ENCODE data around the gene SYT14.
"Not testable (repeated sequence)": the region's sequence is repeated elsewhere in the genome, so short reads cannot be mapped to it uniquely, and the experiment has no call there.

The SYT14 gene

DNA sequence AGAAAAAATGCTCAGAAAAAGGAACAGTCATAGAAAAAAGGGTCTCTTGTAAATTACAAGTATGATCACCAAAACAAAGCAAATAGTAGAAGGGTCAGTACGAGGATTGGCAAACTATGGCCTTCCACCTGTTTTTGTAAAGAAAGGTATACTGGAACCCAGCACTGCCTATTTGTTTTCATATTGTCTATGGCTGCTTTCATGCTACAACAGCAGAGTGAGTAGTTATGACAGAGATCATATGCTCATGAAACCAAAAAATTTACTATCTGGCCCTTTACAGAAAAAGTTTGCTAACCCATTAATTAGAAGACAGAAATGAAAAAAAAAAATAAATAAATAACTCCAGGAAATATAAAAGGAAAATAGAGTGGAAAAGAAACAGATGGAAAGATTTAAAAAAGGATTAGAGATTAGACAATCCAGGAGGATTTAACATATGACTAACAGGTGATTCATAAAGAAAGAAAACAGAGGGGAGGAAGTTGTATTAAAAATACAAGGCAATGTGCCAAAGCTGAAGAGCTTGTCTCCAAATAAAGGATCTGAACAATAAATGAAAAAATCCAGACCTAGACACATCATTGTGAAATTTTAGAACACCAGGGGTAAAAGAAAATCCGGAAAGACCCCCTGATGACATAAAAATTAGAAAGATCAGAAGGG lies 186.0 kb downstream of the SYT14 start:
- DNase-seq, result no peak

DNA sequence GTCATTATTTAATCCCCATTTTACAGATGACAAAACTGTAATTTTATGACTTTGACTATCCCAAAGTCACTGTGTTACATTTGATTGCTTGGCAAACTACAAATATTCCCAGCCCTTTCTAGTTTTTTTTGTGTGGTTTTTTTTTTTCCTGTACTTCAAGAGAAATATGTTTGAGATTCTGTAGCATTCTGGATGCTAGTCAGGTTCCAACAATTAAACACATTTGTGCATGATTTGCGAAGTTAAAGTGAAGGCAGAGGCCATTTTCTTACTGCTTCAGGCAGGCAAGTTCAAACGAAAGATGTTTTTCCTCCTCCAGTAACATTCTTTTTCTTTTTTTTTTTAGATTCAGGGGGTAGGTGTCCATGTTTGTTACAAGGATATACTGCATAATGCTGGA lies 186.7 kb downstream of the SYT14 start:
- no peak for DNase-seq

DNA sequence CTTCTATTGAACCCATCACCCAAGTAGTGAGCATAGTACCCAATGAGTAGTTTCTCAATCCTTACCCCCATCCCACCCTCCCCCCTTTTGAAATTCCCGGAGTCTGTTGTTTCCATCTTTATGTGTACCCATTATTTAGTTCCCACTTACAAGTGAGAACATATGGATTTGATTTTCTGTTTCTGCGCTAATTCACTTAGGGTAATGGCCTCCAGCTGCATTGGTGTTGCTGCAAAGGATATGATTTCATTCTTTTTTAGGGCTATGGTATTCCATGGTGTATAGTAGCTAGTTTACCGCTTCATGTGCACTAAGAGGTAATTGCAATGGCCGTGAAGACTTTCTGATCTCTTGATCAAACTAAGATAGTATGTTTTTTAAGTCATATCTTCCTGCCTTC lies 187.1 kb downstream of the SYT14 start:
- DNase-seq, result no peak

DNA sequence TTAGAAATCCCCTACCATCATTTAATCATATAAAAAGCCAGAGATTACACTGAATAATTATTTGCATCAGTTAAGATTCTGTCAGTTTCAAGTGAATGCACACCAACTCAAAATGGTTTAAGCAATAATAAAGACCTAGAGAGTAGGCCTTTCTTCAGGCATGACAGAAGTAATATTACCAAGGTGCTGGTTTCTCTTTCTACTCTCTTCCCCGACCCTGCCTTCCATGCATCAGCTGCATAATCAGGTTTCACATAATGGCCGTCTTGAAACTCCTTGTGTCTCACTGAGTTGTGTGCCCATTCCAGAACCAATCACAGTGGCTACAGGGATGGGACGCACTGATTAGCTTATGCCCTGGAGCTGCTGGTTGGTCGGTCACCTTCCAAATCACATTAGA lies 191.1 kb downstream of the SYT14 start:
- no peak for DNase-seq

DNA sequence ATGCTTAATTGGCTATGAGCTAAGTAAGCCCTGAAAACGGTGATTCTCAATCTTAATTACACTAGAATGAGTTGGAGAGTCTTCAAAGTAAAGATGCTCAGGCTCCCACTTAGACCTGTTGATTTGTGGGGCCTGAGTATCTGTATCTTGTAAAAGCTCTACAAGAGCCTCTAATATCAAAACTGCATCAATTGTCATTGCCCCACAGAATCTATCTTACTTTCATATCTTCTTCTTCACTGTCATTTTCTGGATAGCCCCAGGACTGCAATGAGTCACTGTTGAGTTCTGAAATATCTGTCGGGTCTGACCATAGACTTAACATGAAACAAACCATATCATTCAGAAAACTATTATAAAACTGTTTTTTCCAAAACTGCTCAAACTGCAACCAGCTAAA lies 191.7 kb downstream of the SYT14 start:
- no peak for DNase-seq

DNA sequence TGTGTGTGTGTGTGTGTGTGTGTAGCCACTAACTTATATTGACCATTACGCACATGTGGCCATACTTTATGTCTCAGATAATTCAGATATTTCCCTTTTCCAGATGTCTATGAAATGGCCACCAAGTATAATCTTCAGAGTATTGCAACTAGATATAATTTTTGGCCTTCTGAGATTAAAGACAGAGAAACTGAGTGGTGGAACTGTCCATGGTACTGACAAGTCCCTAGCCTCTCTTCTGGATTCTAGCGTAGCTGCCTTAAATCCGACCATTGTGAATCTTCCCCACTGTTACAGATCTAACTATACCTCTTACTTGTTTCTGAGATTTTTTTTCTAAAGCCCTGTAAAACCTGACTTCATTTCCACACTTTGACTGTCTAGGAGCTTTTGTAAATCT lies 194.6 kb downstream of the SYT14 start:
- DNase-seq, result no peak

DNA sequence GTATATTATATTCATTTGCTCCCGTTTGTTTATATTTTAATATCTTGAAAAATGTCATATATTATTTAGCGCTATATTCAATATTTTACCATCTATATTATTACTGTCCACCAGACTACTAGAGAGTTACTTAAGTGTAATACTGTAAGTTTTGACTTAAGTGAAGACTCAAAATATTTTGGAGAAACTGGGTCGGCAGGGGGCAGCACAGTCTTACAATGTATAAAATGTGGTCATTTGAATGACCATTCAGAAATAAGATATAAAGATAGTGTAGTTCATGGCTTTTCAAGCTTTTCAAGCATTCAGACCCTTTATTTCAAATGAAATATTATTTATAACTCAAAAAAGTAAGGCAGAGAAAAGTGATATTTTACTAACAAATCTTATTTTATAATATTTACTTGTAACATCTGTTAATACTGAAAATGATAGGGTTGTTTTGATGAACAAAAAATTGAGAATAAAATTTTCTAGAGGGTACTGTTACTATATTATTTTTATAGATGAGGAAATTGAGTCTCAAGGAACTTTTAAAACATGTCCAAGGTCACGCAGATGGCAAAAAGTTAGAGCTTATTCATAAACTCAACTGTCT lies 205.5 kb downstream of the SYT14 start:
- DNase-seq, result no peak

GRCh38 chr1:210144736-210145135 lies 206.7 kb downstream of the SYT14 start:
- no peak for DNase-seq

DNA sequence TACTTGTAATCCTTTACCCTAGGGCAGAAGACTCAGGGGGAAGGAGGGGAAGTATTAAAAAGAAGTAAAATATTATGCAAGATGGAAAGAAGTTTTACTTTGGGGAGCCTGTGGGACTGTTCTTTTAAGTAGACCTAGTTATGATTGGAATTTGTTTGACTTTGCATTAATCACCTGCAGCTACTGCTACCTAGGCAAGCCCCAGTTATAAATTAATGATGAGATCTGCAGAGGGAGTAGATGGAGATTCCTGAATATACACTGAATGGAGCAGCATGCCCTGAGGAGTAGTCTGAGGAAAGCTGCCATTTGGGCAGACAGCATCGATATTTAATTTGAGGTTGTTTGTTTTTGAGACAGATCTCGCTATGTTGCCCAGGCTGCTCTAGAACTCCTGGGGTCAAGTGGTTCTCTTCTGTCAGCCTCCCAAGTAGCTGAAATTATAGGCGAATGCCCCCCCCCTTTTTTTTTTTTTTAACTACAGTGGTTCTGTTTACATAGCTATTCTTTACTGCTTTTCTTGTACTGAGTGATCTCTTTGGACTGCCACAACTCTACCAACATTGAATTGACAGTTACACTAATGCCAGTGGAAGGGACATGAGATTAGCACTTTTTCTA lies 213.1 kb downstream of the SYT14 start:
- no peak for DNase-seq

DNA sequence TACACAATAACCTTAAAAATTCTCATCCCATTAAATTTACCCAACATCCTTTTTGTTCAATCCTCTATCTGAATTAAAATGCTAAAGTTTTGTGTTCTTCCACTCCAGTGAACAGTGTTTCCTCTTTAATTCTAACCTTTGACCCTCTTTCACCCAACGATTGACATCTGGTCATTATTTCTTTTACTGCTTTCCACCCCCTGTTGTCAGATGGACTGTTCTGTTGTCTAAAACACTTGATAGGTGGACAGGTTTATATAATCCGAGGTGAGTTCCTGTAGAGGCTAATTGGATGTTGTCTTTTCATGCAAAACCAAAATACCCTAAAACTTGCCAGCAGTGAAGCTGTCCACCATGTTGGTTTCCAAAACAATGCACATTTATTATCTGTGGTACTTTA lies 221.2 kb downstream of the SYT14 start:
- DNase-seq, result no peak

DNA sequence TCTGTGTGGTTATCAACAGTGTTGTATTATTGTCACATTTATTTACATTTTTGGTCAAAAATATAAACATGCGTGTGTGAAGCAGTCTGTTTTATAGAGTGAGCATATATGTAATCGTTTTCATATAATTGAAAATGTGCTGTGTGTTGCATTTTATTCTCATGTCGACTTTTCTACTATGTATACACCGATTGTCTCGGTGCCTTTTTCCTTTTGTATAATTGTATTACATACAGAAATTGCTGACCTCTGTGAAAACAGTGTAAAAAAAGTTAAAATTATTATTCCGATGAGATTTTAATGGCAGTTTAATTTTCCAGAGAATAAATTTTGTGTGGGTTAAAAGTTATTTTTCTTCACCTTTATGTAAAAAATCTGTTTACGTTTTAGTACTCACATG lies 232.2 kb downstream of the SYT14 start:
- no peak for DNase-seq

DNA sequence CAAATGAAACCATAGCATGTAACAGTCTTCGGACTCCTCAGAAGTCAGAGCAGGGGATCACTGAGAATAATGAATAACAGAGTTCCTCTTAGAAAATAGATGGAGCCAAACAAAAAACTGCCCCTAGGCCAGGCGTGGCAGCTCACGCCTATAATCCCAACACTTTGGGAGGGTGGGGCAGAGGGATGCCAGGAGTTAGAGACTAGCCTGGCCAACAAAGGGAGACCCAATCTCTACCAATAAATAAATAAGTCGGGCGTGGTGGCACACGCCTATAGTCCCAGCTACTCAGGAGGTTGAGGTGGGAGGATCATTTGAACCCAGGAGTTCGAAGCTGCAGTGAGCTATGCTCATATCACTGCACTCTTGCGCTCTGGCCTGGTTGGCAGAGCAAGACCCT lies 236.1 kb downstream of the SYT14 start:
- no peak for DNase-seq

DNA sequence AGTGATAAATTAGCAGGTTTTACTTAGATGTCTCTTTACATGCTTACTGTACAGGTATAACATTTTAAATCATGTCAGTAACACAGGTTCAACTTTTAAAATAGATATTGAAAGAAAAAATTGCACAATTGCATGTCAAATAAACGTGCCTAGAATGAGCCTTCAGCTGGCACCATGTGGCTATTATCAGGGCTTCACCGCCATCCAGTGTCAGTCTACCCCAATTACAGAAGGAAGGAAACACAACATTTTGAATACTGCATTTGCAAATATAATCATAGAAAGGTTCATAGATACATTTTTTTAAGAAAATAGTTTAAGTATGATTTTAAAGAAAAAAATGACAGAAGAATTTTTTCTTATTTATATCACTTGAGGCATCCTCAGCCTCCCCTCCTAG lies 247.0 kb downstream of the SYT14 start:
- DNase-seq, result no peak

DNA sequence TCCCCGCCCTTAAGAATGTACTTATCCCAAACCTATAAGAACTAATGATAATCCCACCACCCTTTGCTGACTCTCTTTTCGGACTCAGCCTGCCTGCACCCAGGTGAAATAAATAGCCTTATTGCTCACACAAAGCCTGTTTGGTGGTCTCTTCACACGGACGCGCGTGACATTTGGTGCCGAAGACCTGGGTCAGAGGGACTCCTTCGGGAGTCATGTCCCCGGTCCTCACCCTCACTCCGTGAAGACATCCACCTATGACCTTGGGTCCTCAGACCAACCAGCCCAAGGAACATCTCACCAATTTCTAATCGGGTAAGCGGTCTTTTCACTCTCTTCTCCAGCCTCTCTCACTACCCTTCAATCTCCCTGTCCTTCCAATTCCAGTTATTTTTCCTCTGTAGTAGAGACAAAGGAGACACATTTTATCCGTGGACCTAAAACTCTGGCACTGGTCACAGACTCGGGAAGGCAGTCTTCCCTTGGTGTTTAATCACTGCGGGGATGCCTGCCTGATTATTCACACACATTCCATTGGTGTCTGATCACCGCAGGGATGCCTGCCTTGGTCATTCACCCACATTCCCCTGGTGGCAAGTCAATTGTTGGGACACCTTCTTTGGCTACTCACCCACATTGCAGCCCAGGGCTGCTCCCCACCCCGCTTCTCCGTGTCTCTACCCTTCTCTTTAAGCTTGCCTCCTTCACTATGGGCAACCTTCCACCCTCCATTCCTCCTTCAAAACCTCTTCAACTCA lies 250.0 kb downstream of the SYT14 start:
- not testable (repeated sequence) for DNase-seq

DNA sequence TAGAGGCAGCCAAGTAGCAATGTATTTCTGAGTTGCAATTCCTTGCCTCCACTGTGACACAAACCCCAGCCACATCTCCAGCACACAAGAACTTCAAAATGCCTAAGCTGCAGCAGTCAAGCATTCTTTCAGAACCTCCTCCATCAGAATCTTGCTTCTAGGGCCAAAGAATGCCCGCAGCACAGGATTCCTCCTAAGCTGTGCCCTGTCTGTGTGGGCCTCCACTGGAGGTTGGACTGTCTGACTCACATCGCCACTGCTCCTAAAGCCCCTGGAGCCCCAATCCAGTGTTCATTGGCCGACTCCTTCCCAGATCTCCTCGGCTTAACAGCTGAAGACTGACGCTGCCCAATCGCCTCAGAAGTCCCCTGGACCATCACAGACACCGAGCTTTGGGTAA lies 251.4 kb downstream of the SYT14 start:
- DNase-seq, result no peak

GRCh38 chr1:210195635-210196160 lies 257.7 kb downstream of the SYT14 start:
- no peak for DNase-seq

DNA sequence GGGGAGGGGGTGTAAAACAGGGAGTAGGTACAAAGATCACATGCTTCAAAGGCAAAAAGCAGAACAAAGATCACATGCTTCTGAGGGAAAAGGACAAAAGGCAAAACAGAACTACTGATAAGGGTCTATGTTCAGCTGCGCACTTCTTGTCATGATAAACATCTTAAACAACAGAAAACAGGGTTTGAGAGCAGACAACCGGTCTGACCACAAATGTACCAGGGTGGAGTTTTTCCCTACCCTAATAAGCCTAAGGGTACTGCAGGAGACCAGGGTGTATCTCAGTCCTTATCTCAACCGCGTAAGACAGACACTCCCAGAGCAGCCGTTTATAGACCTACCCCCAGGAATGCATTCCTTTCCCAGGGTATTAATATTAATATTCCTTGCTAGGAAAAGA lies 258.2 kb downstream of the SYT14 start:
- not testable (repeated sequence) for DNase-seq

DNA sequence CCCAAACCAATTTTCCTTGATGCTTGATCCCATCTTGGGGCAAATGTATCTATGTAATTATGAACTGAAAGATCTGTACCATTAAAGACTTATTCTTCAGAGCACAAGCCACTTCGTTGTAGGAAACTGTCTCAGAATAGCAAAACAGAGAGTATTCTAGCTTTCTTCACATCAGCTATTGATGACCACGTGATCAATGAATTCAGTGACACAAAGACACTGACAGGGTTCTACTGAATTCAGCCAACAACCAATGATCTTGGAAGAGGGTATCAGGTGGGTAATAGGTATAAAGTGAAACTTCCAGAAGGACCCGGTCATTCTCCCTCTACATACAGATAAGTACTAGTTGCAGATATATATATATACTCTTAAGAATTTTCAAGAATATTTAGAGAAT lies 260.8 kb downstream of the SYT14 start:
- no peak for DNase-seq

- DNase-seq, result no peak
Measured at GRCh38 chr1:210200124-210200736, 262.2 kb downstream of the SYT14 start.

GRCh38 chr1:210201681-210202080 lies 263.7 kb downstream of the SYT14 start:
- no peak for DNase-seq

GRCh38 chr1:210207597-210208450 lies 269.8 kb downstream of the SYT14 start:
- no peak for DNase-seq

- DNase-seq, result no peak
Measured at GRCh38 chr1:210213335-210213734, 275.3 kb downstream of the SYT14 start.

All from GF-D8 (cell line).